HG02885 (cell line): Measurements from ENCODE around the gene CHD2.

Source experiments
- ATAC-seq: cut with Tn5 transposase; IDR thresholded peaks from one replicate; pipeline ENCODE4 v1.9.1; 2021; ENCODE audit warnings: mild to moderate bottlenecking; ENCODE audit not compliant: unreplicated experiment, poor library complexity

CHD2 gene

DNA sequence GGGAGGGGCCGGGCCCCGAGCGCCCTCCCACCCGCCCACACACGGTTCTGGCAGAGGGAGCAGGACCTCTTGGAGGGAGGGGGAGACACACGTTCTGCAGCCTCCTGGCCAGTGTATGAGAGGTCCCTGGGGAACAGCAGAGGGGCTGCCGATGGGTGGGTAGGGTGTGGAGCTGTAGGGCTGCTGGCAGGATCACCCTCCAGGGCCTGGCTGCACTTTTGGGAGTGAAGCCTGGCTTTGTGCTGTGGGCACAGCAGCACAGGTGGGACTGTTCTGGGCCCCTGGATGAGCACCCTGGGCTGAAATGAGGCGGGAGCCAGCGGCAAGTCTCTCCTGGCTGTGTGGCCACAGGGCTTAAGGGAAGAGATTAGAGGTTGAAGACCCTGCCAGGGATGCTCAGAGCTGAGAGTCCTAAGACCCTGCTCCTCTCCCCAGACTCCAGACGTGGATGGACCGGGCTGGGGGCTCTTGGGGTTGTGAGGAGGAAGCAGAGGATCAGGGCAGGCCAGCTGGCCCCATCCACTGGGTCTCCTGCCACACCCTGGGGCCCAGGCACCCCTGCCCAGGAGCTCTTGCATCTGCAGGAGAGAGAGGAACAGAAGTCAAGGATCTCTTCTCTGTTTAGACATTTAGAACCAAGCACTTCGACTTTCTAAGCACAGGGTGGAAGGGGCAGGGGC lies 143.6 kb downstream of the CHD2 start:
- no peak for ATAC-seq

DNA sequence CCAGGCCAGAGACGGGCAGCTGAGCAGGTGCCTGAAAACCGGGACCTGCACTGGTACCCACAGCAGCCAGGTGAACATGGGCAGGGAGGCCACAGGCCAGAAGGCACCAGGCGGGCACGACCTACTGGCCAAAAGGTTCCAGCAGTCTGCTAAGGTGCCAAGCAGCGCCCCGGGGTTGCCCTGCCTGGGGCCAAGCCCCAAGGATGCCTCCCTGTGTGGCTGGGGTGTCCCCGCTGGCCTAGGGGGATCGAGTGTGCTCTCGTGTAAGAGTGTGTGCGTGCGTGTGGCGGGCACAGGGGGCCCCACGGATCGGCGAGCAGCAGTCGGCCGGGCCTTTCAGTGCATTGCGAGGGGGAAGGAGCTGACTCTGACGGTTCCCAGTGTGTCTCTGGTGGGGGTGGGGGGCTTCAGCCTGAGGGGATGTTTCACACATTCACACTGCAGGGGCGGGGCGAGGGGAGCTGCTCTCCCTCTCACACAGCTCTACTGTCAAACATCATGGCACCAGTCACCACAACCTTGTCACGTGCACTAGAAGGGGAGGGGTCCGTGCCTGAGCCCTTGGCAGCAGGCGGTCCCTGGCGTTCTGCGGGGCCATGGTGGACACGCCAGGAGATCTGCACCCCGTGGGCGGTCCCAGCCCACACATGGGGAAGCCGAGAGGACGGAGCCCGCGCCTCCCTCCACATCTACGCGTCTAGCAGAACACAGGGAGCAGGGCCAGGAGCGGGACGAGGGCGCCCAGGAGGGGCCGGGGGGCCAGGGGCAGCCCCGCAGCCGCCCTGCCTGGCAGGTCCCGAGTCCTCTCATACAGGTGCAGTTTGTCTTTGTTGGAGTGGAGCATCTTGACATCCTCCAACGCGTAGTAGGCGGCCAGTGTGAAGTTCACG lies 144.4 kb downstream of the CHD2 start:
- ATAC-seq: no peak

DNA sequence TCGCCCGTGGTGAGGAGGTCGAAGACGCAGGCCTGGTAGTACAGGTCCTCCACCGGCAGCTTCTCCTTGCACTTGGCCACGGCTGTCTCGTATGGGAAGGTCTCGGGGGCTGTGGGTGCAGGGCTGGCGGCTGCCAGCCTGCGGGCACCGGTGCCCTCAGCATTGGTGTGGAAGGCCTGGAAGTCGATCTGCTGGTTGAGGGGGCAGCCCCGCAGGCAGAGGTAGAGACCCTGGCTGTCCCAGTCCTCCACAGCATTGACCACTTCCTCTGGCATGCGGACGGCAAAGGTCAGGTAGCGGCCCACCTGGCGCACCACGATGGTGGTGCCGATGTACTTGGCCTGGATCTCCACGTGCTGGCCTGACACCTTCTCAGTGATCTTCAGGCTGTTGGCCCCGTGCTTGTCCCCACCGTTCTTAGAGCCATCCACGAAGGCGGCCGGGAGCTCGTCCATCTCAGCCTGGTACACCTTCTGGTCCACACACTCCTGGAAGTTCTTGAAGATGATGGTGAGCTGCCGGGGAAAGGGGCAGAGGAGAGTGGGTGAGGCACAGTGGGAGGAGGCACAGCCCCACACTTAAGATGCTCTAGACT lies 145.2 kb downstream of the CHD2 start:
- no peak for ATAC-seq

DNA sequence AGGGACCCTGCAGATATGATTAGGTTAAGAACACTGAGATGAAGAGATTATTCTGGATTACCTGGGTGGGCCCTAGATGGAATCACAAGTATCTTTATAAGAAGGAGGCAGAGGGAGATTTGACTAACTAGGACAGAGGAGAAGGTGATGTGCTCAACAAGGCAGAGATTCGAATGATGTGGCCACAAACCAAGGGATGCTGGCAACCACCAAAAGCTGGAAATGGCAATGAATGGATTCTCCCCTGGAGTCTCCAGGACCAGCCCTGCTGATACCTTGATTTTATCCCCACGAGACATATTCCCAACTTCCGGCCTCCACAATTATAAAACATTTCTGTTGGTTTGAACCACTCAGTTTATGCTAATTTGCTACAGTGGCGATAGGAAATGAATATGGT lies 146.0 kb downstream of the CHD2 start:
- no peak for ATAC-seq

DNA sequence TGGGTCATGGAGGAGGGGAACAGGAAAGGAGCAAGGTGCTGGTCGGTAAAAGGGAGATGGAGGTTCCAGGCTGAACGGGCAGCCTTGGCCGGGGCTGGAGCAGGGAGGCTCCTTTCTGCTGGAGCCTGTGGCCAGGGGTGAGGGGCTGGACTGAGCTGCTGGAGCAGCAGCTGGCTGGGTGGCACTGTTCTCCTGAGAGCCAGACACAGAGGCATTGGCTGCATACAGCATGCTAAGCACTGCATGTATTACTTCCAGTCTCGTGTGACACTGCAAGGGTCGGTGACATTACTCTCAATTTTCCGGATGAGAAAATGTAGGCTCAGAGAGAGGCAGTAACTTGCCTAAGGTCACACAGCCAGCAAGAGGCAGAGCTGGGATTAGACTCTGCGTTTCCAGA lies 146.6 kb downstream of the CHD2 start:
- ATAC-seq: no peak

DNA sequence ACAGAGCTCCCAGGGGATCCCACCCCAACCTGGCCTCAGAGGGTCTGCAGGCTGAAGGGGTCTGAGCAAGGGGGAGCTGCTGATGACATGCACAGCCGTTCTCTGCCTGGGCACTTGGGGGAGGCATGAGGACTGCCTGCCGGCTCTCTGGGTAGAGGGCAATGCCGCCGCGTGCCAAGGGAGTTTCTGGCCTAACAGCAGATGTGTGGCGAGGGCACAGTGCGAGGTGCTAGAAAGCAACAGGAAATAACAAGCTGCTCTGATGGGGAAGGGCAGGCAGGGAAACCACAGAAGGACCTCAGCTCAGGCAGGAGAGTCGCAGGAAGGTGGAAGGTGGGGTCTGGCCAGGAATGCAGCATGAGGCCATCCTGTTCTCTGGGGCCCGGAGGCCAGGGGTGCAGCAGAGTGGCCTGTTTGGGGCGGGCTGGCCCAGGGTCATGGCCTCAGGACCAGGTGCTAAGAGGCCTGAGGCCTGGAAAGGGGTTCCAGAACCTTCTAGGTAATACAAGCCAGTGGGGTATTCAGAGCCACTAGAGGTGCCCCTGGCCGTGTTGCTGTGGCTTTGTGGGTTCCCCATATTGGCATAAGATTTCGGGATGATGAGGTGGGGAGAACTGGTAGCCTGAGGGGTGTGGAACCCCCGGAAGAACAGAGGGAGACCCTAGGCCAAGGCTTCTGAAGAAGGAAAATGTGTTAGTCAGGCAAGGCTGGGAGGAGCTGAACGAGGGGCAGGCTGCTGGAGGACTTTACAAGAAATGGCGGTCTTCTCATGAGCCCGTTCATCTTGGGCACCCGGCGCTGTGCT lies 147.7 kb downstream of the CHD2 start:
- no peak for ATAC-seq

DNA sequence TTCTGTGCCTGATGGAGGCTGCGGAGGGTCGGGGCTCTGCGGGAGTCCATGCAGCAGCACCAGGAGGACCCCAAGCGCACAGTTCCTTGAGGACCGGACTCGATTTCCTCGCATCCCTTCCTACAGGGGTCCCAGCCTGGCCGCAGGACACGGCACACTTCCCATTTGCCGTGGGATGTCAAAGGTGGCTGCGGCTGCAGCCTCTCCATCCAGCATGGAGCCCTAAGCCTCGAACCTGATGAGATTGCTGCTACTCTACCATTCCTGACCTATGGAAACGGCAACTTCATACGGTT lies 148.2 kb downstream of the CHD2 start:
- ATAC-seq: no peak

DNA sequence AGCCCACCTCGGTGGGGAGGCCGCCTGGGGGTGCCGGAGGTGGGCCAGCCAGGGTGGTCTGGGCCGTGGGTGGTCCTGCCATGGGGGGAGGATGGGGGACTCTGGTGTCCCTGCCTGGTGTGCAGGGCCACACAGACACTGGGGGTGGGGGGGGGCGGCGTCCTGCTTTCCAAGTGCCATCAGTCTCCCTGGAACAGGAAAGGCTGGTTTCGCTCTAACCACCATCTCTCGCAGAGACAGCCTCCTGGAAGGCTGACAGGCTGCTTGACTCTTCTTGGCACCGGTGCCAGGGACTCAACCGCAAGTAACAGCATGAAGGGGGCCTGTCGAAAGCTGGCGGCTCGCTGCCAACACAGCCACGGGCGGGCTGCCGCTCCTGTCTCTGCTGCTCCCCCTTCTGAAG lies 148.6 kb downstream of the CHD2 start:
- ATAC-seq: no peak

DNA sequence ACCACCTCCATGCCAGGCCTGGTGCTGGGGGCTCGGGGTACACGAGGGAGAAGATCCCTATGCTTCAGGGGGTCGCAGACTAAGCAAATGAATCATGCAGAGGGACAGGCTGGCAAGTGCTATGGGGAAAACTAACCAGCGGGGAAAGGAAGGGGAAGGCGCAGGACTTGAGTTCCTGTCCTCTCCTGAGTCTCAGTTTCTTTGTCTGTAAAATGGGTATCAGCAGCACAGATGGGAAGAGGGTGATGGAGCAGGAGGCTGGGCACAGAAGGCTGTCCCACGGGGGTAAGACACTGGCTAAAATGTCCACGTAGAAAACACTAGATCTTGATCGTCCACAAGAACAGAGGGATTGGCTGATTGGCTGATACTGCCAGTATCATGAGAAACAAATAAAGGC lies 149.1 kb downstream of the CHD2 start:
- ATAC-seq: no peak

DNA sequence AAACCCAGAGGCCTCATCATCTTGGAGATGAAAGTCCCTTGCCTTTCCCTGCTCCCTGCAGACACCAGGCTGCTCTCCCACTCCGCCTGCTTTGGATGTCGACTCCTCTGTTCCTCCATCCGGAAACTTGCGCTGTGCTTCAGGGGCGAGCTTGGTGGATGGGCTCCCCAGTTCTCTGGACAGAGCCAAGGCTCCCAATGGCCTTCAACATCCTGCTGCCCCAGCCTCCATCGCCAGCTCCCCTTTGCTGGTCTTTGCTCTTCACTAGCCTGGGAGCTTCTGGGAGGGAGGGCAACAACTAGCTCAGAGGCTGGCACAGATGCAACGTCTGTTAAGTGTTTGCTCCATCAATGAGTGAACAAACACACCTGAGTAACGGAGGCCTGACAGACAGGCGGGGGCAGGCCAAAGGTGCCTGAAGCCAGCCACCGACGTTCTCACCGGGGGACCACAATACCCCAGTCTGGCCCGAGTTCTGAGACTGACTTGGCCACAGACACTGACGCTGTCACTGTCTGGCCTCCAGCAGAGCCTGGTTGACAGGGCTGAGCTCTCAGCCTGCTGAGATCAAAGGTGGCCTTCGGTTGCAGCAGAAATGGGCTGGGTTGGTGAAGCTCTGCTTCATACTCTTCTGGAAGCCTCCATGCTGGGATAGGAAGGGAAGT lies 149.9 kb downstream of the CHD2 start:
- ATAC-seq: no peak

DNA sequence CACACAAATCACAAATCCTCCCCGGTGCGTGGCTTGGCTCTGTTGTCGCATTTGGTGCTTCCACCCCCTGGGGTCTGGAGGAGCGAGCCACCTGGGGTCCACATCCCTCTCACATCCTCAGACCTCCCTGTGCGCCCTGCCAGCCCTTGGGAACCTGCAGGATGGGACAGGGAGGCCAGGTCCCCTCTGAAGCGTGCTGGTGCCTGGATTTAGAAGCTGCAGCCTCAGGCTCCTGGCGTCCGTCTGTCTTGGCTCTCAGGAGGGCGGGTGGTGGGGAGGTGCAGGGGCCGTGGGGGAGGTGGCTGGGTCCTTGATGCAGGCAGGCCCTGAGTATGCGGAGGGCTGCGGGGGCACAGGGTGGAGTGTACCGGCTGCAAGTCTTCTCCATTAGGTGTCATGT lies 150.5 kb downstream of the CHD2 start:
- no peak for ATAC-seq

DNA sequence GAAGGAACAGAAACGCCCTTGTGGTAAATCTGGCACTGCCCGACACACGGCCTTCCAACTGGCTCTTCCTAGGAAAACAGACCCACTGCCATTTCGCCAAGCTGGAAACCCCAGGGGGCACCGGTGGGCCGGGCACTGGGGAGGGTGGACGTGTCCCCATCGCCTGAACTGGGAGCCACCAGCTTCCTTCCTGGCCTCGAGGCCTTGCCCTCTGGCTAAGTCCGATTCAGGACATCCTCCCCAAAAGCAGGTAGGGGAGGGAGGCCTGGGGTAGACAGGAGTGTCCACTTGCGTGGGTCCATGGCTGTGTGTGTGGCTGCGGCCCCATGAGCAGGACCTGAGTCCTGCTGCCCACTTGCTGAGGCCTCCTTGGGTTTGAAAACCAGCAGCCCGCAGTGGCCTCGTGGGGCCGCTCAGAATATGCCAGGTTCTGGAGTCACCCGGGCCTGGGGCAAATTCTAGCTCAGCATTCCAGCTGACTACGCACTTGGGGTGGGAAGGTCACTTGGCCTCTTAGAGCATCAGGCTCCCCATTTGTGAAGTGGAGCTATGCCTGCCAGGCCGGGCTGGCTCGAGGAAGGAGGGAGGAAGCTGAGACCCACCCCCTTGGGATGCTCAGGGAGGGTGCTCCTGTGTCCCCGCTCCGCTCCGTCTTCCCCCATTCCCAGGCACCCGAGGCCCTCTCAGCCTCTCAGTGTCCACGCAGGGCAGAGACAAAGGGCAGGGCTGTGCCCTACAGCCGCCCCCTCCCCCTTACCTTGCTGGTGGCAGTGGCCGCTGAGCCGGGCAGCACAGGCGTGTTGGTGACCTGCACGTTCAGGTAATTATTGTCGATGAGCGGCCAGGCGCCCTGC lies 151.3 kb downstream of the CHD2 start:
- ATAC-seq: no peak

DNA sequence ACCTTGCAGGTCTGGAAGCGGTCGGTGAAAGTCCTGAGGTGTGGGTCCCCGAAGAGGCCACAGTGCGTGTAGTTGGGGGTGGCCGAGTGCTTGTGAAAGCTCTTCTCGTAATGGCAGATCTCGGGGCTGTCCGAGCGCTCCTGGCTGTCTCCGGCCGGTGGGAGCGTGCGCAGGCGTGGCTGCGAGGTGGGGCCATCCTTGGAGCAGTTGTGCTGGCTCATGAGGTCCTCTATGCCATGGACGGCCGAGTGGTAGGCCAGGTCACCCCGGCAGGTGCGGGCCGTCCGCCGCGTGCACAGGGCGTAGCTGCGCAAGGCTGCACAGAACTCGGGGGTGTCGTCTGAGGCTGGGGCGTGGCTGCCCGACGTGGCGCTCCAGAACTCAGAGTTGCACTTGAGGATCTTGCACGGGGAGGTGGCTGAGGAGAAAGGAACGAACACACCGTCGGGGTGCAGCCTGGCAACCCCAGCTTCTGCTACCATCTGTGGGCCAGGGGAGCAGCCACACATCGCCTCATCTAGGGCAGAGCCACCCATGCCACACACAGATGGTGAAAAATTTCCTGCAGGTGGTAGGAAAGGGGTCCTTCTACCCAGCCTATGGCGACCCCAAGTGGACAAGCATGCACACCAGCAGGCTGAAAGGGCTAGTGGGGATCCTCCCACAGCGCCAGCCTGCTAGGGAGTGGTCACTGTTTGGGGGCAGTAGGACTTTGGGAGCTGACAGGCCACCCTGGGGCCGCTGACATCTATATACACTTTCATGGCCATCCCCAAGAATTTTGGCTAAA lies 152.2 kb downstream of the CHD2 start:
- no peak for ATAC-seq

DNA sequence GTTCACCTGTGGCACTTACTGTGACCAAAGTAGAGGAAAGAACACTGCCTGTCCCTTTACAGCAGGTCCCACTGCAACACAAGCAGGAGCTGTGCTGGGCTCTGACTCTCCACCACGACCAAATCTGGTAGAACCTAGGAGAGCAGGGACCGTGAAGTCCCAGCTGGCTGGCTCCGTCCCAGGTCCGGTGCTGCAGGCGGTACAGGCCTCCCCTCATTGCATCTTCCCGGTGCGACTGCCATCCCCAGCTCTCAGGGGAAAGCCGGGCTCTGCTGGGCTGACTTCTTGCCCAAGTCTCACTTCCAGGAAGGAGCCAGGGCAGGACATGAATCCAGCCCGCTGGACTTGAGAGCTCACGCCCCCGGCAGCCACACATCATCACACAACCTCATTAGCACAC lies 155.1 kb downstream of the CHD2 start:
- ATAC-seq: no peak

DNA sequence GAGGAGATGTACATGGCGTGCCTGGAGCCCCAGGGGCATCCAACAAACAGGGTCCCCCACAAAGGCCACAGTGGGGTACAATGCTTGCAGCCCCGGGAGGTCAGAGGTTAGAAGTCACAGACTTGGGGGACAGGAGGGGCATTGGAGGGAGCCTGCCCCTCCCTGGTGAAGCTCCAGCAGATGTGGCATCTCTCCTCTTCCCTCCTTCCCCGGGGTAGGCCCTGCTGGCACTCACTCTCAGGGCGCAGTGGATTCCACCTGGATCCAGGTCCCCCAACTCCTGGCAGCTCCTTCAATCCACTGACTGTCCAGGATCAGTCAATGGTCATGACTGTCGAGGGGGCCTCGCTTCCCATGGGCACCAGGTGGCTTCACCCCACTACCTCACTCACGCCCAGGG lies 156.7 kb downstream of the CHD2 start:
- no peak for ATAC-seq

DNA sequence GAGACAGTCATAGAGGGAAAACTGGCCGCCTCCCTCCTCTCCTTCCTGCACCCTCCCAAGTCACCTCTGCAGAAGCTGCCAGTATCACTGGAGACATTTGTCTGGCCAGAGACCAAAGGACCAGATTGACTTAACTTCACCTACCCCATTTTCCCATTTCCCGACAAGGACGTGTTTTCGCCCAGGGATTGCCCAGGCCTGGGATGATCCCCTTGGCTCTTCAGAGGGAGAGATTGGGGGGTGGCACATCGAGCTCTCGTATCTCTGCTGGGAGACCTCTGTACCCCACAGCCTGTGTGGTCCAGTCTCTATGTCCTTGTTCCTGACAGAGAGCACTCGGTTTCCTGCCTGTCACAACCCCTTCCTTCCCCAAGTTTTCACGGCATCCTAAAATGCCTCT lies 157.5 kb downstream of the CHD2 start:
- no peak for ATAC-seq

DNA sequence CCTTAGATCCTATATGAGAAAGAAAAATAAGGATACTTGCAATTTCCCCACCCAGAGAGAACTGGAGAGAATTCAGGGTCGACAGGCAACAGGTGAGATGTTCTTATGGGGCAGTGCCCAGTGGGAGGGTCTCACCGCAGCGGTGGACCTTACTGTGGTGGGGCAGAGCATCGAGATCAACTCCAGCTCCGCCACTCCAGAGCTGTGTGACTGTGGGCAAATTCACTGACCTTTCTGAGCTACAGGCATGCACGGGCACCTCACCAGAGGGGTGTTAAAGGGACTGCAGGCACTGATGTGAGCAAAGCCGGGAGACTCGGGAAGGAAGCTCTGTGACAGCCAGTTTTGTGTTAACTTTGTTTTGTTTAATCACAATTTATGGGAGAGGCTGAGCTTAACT lies 158.0 kb downstream of the CHD2 start:
- no peak for ATAC-seq

DNA sequence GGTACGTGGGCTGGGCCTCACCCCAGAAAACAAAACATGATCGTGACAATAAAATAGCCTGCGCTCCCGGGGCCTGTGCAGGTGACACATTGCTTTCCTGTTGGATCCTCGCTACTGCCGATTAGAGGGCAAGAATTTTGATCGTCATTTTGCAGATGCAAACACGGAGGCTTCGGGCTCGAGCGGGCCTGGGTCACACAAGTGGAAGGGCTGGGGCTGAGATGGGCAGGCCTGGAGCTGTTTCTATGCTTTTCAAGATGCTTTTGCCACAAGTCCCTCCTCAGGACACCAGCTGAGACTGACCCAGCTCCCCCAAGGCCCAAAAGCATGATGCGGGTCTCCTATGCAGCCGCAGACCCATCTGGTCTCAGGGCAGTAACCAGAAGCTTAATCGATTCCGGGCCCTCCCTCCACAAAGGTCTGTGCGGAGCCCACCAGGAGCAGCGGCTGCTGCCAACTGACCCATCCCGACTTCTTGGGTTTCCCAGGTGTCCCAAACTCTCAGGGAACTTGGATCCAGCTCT lies 158.8 kb downstream of the CHD2 start:
- no peak for ATAC-seq

DNA sequence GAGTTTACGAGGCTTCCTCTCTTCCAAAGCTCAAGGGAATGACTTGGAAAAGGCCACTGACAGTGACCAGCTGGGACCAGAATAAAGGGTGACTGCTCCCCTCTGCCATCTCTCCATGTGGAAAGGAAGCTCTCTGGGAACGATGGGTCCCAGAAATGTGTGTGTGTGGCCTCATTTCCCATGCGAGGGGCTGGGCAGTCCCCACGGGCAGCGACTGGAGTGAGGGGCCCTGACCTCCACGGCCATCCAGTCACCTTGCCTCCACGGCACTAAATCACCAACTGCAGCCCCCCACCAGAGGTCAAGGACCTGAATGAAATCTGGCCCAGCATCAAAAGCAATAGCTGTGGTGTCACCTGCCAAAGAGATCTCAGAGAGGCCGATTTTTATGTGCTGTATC lies 159.3 kb downstream of the CHD2 start:
- no peak for ATAC-seq
